ENCODE measurements around the gene SH3BP4.

SH3BP4 gene

DNA sequence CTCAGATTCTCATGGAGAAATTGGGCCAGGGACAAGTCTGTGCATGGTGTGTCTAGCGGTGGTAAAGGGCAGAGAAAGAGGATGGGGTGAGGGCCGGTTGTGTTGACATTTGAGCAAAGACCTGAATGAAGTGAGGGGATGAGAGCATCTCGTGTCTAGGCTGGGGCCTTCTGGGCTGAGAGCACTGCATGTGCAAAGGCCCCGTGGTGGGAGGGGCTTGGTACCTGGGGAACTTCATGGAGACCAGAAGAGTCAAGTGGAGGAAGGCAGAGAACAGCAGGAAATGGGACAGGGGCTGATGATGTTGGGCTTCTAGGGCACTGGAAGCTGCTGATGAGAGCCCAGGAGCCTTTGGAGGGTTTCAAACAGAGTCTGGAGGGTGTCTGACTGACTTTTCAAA, 76.8 kb downstream of the SH3BP4 start:
- no peak overlapping the region for H3K27ac ChIP-seq

DNA sequence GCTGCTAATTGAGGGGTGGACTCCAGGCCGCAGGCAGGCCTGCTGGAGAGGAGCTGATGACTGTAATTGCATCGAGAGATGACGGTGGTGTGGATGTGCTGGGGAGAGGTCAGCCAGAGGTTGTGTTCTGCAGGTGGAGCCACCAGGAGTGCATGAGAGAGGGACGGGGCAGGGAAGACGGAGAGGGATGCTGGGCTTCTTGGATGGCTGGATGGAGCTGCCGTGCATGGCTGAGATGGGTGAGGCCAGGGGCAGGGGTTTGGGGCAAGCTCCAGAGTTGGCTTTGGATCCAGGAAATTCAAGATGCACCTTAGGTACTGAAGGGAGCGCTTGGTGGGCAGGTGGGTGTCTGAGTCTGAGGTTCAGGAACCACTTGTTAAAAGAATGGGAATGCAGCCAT, 77.2 kb downstream of the SH3BP4 start:
- TF ChIP-seq, protein P1, sequence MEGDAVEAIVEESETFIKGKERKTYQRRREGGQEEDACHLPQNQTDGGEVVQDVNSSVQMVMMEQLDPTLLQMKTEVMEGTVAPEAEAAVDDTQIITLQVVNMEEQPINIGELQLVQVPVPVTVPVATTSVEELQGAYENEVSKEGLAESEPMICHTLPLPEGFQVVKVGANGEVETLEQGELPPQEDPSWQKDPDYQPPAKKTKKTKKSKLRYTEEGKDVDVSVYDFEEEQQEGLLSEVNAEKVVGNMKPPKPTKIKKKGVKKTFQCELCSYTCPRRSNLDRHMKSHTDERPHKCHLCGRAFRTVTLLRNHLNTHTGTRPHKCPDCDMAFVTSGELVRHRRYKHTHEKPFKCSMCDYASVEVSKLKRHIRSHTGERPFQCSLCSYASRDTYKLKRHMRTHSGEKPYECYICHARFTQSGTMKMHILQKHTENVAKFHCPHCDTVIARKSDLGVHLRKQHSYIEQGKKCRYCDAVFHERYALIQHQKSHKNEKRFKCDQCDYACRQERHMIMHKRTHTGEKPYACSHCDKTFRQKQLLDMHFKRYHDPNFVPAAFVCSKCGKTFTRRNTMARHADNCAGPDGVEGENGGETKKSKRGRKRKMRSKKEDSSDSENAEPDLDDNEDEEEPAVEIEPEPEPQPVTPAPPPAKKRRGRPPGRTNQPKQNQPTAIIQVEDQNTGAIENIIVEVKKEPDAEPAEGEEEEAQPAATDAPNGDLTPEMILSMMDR (conservative IDR thresholded peaks at IDR 0.05): no peak
- H3K27ac ChIP-seq: no peak overlapping the region

More for the DNA sequence above, 76.8 kb downstream of the SH3BP4 start:
- TF ChIP-seq, protein P1 (conservative IDR thresholded peaks at IDR 0.05): no peak

DNA sequence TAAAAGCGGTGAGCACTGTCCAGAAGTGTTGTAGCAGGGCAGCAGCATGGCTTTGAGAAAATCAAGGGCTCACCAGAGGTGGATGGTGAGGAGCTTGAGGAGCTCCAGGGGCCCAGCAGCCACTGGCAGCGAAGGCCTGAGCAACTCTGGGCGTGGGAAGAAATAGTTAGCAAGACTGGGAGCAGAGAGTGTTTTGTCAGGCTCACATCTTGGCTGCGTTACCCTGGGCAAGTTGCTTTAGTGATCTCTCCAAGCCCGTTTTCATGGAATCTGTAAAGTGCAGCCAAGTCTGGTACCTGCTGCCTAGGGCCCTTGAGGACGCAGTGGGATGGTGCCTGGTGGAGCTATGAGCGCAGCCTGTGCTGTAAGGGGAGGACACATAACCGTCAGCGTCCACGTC, 78.3 kb downstream of the SH3BP4 start:
- TF ChIP-seq, protein P1 (conservative IDR thresholded peaks at IDR 0.05): no peak
- H3K27ac ChIP-seq: no peak overlapping the region

DNA sequence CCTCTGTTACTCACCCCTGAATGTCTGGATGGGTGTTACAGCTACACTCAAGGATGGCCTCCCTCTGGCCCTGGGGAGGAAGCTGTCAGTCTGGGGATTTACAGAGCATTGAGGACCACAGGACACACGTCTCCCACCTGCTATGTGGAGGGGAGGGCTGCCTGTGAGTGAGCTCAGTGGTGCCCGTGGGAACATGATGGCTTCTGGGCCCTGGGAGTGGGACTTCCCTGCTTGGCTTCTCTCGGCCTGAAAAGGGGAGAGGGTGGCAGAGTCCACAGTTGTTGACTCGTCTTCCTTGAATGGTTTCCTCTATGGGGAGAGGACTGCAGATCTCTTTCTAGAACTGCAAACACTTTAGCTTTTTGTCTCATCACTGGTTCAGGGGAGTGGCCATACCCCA, 79.1 kb downstream of the SH3BP4 start:
- TF ChIP-seq, protein P1 (conservative IDR thresholded peaks at IDR 0.05): no peak
- H3K27ac ChIP-seq: no peak overlapping the region

DNA sequence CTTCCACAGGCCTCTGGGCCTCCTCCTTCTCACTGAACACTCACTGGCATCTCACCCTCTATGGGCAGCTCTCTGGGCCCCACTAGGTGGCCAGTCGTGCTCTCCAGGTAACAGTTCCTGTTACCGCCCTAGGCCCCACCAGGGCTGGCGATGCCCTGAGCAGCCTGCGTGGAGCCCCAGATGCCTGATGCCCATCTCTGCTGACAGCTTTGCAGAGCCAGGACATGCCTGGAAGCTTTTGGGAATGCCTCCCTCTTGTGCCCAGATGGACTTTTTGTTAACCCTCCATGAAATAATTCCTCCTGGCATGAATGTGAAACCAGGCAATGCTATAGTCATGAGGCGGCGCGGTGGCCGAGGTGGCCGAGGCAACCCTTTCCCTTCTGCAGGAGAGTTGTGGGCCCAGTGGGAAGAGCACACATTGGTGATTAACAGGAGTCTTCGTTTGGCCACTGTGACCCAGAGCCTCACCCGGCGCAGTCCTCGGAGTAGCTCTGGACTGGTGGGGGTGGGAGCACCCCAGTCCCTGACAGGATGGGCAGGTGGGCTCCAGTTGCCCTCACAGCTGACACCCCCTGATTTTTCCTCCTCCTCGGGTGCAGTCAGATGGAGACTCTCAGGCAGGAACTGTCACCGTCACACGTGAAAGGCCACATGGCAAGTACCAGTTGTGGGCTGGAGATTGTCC, 80.0 kb downstream of the SH3BP4 start:
- no peak overlapping the region for H3K27ac ChIP-seq
- TF ChIP-seq, protein P1 (conservative IDR thresholded peaks at IDR 0.05): no peak

DNA sequence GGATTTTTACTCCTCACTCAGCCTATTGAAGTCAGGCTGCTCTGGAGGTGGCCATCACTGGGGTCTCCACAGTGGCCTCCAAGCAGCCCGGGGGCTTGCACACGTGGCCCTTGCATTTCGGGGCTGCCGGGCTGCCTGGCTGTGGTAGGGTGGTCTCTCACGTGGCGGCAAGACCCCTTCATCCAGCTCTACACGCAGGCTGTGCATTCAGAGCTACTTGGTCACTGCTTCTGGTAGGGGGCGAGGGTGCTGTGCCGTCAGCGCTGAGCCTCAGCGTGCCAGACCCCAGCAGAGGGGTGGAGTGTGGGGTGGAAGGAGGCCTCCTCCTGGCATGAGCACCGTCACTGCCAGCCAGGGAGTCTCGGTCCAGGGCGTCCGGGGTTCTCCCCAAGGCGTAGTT, 80.6 kb downstream of the SH3BP4 start:
- TF ChIP-seq, protein P1 (conservative IDR thresholded peaks at IDR 0.05): no peak
- H3K27ac ChIP-seq: no peak overlapping the region

DNA sequence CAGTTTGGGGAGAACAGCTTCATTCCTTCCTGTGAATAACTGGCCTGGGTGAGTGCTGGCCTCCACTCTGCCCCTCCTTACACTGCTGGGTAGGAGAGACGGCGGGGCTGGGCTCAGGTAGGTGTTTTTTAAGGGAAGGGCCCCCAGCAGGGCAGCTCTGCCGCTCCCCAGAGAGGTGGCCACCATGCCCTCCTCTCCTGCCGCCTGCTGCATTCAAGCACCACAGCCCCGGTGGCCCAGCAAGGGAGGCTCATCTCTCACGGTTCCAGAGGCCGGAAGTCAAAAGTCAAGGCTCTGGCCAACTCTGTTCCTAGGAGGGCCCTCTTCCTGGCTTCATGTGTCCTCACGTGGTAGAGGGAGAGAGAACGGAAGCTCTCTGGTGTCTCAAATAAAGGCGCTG, 81.1 kb downstream of the SH3BP4 start:
- no peak overlapping the region for H3K27ac ChIP-seq
- TF ChIP-seq, protein P1 (conservative IDR thresholded peaks at IDR 0.05): no peak

Measured in VCaP (cell line).